CD1c-positive myeloid dendritic cell (primary cell): ENCODE results near the gene NOC2L.
"Not testable (repeated sequence)": the region's sequence is repeated elsewhere in the genome, so short reads cannot be mapped to it uniquely, and the experiment has no call there.

Experiments
- DNase-seq: peaks from one replicate; pipeline ENCODE4 v3.0.0-alpha.2; 2016; ENCODE audit errors: extremely low spot score

The NOC2L gene

DNA sequence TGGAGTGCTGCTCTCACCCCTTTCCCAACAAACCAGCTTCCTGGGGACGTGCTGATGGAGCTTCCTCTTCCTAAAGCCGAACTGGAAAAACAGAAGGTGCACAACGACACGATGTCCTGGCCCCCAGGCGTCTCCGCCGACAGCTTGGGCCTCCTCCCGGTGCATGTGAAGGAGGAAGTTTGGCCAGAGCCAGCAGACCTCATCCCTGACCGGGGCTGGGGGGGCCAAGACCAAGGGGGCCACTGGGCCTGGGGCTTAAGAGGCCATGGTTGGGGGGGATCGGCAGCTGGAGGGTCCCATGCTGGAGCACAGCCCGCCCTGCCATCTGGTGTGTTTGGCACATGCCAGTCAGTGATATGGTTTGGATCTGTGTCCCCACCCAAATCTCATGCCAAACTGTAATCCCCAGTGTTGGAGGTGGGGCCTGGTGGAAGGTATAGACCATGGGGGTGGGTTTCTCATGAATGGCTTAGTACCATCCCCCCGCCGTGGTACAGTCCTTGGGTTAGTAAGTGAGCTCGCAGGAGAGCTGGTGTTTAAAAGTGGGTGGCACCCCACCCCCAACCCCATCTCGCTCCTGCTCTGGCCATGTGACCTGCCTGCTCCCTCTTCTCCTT lies 34.4 kb upstream of the NOC2L start:
- no peak for DNase-seq

DNA sequence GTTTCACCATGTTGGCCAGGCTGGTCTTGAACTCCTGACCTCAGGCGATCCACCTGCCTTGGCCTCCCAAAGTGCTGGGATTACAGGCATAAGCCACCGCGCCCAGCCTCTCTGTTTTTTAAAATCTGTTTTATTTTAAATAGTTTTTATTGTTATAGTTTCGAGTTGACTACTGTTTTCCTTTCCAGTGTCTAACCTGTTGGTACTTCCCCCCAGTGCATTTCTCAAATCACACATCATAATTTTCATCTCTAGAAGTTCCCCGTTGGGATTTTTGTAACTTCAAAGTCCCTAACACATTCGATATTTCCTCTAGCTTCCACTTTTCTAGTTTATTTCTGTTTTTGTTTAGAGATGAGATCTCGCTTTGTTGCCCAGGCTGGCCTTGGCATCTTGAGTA lies 33.3 kb upstream of the NOC2L start:
- no peak for DNase-seq

DNA sequence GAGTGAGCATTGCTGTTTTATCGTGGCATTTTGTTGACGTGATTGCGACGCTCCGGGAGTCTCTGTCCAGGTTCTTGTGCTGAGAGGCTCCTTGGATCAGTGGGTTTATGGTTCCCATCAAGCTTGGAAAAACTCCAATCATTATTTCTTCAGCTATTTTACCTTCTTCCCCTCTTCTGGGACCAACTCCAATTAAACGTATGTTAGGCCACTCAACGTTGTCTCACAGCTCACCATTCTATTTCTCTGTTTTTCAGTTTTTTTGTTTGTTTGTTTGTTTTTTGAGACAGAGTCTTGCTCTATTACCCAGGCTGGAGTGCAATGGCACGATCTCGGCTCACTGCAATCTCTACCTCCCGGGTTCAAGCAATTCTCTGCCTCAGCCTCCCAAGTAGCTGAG lies 32.8 kb upstream of the NOC2L start:
- no peak for DNase-seq

DNA sequence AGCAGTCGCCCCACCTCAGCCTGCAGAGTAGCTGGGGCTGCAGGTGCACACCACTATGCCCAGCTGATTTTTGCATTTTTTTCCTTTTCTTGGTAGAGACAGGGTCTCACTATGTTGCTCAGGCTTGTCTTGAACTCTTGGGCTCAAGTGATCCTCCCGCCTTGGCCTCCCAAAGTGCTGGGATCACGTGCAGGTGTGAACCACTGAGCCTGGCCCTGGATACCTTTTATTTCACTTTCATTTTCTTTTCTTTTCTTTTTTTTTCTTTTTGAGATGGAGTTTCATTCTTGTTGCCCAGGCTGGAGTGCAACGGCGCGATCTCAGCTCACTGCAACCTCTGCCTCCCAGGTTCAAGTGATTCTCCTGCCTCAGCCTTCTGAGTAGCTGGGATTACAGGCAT lies 32.2 kb upstream of the NOC2L start:
- not testable (repeated sequence) for DNase-seq

DNA sequence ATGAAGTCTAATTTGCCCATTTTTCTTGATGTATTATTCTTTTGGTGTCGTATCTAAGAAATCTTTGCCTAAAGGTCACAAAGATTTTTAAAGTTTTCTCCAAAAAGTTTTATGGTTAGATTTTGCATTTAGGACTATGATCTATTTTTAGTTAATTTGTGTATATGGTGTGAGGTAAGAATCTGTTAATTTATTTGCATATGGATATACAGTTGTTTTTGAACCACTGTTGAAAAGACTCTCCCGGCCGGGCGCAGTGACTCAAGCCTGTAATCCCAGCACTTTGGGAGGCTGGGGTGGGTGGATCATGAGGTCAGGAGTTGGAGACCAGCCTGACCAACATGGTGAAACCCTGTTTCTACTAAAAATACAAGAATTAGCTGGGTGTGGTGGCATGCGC lies 29.0 kb upstream of the NOC2L start:
- DNase-seq, result not testable (repeated sequence)

DNA sequence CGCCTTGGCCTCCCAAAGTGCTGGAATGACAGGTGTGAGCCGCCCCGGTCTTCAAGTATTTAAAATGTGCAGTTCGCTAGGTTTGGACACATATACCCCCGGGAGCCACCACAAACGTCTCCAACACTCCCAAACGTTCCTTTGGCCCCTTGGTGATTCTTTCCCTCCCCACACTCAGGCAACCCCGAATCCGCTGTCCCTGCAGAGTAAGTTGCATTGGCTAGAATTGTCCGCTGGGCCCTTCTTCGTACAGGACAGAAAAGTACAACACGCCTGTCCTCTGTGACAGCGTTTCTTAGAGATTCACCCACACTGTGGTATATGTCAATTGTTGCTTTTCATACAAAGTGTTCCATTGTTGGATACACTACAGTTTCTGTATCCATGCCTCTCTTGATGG lies 26.1 kb upstream of the NOC2L start:
- DNase-seq, result no peak

DNA sequence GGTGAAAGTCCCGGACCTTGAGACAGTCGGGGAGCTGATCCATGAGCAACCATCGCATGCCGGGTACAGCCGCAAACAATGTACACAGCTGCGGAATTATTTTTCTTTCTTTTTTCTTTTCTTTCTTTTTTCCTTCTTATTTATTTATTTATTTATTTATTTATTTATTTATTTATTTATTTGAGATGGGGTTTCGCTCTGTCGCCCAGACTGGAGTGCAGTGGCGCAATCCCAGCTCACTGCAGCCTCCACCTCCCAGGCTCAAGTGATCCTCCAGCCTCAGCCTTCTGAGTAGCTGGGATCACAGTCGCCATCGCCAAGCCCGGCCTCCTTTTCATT lies 25.4 kb upstream of the NOC2L start:
- no peak for DNase-seq

DNA sequence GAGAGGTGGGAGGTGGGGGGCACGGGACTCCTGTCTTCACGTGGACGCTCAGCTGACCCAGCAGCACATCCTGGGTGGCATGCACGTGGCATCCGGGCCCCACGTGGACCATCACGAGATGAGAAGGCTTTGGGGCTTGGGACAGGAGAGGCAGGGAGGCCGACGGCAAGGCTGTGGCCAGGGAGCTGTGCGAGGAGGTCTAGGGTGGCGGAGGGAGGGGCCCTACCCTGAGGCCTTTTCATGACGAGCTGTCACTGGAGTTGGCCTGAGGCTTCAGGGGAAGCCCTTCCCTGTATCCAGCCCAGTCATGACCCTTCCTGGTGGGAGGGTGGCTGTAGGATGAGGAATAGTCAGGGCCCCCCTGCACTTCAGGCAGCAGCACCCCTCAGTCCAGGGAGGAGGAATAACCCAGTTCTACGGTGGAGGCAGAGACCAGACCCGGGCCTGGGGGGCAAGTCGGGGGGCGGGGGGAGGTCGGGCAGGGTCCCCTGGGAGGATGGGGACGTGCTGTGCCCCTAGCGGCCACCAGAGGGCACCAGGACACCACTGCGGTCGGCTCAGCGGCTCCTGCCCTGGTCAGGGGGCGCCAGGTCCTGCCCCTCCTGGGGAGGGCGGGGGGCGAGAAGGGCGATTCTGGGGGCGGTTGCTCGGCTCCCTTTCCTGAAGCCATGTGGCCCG lies 24.9 kb upstream of the NOC2L start:
- peak; percentile 52 for DNase-seq

DNA sequence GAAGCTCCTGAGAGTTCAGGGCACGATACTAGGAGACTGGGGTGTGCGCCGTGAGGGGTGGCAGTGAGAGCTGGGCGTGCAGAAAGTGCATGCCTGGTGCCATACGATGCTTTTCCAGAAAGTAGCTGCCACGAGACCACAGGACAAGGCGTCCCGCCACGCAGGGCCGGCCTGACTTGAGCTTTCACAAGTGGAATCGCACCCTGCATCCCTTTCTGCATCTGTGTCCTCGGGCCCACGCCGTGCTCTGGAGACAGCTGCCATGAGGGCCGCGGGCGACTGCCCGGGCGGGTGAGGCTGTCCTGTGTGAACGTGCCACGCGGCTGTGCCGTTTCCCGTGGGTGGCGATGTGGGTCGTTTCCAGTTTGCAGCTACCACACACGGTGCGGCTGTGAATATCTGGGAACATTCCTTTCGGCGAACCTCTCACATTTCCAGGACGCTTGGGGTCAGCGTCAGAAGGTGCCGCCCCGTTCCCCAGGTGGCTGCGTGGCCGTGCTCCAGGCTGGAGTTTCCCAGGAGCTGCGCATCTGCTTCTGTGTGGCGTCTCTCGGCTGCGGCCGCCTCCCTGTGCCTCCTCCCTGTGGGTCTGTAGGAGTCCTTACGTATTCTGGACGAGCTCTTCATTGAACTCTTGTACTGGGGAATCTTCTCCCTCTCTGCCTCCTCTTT lies 23.8 kb upstream of the NOC2L start:
- no peak for DNase-seq

DNA sequence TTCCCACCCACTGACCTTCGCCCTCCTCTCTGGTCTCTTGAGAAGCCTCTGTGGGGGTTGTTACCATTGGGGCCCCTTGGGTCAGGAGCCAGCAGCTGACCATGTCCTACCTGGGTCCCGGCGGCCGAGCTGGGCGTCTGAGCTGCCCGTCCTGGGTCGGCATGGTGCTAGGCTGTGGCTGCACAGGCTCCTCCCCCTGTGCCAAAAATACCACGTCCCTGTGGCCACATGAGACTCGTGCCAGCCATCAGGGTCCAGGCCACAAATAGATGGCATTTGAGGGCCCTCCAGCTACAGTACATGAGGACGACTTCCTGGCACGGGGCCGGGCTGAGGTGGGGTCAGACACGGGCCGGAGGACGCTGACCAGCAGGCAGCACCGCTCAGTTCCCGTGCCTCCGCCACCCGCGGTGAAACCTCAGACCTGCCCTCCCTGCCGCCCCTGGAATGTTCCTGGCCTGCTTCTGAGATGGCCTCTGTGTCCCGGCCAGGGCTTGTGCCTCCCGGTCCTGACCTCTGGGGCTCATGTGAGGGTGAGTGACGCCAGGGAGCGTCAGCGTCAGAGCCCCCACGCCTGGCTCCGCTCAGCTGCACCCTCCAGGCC lies 23.0 kb upstream of the NOC2L start, which contains the start of gene PERM1:
Gene PERM1 (minus strand): TSS at position 139 of the 604 bp plus-strand sequence. CDS start 1,064 bp downstream, outside the sequence.
- no peak for DNase-seq

DNA sequence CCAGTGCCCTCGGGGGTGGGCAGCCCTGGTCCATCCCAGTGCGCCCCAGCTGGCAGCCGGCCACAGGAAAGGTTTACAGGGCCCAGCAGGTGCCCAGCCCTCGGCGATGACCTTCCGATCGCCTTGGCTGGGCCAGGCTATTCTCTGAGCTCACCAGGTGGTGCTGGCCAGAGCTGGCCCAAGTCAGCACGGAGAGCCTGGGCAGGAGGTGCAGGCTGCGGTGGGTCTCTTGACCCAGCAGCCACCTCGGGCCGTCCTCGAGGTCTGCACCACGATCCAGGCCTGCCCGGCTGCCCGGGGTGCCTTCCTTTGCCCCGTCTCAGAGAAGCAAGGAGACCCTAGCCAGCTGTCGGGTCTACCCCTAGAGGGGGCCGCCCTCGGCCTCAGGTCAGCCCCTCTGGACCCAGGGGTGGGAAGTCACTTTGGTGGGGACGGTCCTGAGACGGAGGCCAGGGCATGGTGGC lies 22.5 kb upstream of the NOC2L start:
- DNase-seq, result no peak

DNA sequence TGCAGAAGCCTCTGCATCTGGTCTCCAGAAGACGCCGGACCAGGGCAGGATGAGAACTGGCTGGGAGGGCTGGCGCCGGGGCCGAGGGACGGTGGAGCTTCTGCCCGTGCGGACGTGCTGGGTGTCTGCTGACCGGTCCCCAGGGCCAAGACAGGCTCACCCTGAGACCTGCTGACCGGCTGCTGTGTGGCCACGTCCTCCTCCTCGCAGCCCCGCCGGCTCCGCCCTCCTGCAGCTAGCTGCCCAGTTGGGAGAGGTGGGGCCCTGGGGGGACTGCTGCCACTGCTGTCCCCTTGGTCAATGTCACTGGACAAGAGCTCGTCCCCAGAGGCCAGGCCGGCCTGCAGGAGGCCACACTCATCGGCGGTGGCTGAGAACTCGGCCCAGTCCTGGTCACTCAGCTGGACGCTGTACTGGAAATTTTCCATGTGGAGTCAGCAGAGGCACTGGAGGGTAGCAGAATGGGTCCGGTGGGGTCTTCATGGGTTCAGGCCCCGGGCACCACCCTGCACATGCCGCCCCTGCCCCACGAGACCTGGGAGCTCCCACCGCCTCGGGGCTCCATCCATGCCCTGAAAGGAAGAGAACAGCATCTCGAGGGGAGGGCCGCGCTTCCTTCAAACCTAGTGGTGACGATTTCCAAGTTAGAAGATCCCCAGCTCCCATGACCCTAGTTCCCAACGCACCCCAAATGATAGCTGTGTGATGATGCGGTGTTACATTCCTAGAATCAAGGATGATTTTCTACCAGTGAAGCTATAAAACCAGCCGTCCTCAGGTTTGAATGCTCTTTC lies 21.7 kb upstream of the NOC2L start:
- no peak for DNase-seq

DNA sequence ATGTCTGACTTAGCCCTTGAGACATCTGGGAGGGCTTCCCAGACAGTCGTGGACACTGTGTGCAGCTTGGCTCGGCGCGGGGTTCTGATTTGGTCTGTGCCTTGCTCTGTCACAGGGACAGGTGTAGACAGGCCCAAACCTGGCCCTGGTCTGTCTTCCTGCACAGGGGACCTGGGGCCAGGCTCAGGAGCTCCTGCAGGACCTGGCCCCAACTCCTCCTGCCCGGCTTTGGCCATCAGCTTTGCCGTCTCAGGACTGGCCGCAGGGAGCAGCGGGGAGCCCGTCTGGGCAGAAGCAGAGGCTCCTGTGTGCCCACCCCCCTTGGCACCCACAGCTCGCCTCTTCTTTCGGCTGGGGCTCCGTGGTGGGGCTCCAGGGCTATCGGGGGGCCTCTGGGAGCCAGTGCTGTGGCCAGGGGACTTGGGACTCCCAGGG lies 21.1 kb upstream of the NOC2L start:
- no peak for DNase-seq

DNA sequence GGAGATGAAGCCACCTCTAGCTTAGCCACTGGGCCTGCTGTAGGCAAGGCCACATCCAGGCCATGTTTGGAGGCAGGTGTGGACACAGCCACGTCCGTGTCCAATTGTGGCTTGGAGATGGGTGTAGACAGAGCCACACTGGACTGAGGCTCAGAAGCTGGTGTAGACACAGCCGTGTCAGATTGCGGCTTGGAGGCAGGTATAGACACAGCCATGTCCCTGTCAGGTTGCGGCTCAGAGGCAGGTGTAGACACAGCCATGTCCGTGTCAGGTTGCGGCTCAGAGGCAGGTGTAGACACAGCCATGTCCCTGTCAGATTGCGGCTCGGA lies 20.7 kb upstream of the NOC2L start:
- no peak for DNase-seq

DNA sequence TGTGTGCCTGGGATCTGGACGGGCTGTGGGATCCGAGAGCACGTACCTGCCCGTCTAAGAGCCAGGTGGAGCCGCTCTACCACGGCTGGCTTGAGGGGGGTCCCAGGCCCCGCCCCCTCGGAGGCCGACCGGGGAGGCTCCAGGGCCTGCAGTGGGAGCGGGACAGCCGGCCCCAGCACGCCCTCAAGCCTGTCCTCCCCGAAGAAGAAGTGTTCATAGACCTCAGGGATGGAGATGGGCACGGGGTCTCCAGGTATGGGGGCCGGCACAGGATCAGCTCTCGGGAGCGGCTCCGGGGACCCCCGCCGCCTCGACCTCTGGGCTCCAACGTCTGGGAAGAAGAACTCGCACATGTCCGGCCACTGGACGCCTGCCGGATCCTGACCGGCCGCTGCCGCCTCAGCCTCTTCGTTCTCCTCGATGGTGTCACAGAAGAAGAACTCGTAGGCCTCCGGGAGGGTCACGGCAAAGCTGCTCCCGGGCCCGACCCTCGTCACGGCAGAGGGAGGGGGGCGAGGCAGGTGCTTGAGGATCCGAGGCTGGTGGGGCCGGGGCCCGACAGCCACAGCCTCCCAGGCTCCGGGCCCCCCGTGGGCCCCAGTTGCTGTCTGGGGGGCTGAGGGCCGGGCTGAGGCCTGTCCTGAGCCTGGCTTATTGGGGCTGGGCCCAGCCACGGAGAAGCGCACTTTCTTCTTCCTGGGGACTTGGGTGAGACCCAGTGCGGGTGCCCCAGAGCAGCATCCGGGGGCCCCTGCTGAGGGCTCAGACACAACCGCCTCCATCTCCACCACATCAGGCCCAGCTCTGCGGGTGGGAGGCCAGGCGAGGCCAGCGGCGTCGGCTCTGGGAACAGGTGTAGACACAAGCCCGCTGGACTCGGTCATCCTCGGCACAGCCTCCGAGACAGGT lies 20.0 kb upstream of the NOC2L start:
- no peak for DNase-seq

DNA sequence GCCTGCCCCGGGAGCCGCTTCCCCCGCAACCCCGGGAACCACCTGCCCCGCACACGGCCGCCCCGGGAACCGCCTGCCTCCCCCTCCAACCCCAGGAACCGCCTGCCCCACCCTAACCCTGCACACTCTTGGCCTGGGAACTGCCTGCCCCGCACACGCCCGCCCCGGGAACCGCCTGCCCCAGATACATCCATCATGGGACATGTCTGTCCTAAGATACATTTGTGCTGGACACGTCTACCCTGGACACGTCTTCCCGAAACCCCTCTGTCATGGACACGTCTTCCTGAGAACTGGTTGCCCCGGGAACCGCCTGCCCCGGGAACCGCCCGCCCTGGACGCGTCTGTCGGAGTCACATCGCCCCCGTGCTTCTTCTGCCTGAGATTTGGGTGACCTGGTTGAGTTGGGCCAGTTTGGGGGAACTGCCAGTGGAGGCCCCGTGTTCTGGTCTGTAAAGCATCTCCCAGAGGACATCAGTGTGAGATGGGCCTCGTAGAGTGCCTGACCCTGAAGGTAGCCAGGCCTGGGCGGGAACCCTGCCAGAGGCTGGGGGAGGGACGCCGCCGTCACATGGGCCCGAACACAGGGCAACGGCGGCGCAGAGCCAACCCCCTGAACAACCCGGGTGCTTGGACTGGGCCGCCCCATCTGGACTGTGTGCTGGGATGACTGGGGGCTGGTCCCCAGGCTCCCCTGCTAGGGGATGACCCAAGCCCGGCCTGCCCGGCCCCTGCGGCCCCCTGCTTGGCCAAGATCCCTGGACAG lies 19.2 kb upstream of the NOC2L start:
- DNase-seq, result no peak

DNA sequence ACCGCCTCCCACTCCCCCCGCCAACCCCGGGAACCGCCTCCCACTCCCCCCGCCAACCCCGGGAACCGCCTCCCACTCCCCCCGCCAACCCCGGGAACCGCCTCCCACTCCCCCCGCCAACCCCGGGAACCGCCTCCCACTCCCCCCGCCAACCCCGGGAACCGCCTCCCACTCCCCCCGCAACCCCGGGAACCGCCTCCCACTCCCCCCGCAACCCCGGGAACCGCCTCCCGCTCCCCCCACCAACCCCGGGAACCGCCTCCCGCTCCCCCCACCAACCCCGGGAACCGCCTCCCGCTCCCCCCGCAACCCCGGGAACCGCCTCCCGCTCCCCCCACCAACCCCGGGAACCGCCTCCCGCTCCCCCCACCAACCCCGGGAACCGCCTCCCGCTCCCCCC lies 17.7 kb upstream of the NOC2L start:
- DNase-seq, result not testable (repeated sequence)

DNA sequence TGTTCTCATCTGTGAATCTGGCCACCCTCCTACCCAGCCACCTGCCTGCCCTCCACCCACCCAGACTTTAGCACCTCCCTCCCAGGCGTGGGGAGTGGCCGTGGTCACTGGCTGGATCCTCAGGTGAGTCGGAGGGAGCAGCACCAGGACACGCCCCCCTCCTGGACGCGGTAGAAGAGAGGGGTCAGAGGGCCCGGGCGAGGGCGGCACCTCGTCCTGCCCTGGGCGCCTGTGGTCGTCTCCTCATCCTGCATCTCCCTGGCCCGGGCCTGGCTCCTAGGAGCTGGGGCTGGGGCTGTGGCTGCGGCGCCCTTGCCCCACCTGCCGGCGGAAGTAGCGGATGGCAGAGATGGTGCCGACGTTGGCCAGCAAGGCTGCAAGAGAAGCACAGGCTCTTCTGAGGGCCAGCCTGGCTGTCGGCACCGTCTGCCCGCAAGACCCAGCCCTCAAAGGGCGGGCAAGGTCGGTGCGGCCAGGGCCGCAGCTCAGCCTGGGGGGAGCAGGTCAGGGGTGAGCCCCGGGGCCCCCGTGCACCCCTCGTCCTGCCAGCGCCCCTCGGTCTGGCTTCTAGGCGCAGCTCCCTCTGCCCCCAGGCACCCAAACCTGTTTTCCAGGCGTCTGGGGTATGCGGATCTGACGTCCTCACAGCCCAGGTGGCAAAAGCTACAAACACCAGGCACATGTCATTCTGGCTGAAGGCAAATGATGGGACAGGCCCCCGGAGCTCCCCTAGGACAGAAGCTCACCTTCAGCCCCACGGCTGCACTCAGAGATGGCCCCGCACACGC lies 17.0 kb upstream of the NOC2L start:
- DNase-seq, result peak; percentile 66

DNA sequence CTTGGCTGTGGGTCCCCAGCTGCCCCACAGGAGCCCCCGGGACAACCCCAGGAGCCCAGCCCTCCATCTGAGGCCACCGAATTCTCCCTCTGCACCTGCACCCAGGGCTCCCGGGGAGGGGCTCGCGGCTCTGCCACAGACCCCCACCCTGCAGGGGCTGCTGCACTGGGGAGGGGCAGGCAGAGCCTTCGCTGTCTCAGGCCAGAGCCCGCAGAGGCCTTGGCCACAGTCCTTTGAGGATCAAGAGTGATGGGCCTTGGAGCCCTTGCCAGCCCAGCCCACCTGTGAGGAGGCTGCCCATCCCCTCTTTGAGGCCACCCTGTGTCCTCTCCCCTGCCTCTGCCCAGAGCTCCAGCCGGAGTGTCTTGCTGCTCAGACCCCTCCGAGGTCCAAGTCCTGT lies 16.3 kb upstream of the NOC2L start:
- no peak for DNase-seq
